NCI-H226 (cell line): Measurements from ENCODE around the gene GPR25.

Experiments used
- DNase-seq: peaks from one replicate; pipeline ENCODE4 v3.0.0-alpha.2; 2015

The GPR25 gene

GRCh38 chr1:200916681-200917080 lies 43.9 kb downstream of the GPR25 start:
- DNase-seq = no peak

GRCh38 chr1:200917291-200917817 lies 44.6 kb downstream of the GPR25 start:
- no peak for DNase-seq

- no peak for DNase-seq
These were observed 45.2 kb downstream of the GPR25 start for GRCh38 chr1:200918006-200918405.

- DNase-seq = no peak
These were observed 46.6 kb downstream of the GPR25 start for GRCh38 chr1:200919386-200919785.

GRCh38 chr1:200921571-200922110 lies 48.9 kb downstream of the GPR25 start:
- DNase-seq = no peak

GRCh38 chr1:200922406-200922805 lies 49.6 kb downstream of the GPR25 start:
- DNase-seq = no peak

- DNase-seq = no peak
These were observed 50.8 kb downstream of the GPR25 start for GRCh38 chr1:200923601-200924000.
